Suprapubic skin (tissue), 3 donors: ENCODE measurements around the gene CCNJL.

ENCODE experiments used
- EP300 ChIP-seq: sonication (generic); formaldehyde crosslinking; IDR thresholded peaks from one replicate; pipeline ENCODE4 v1.6.1; 2017; ENCODE audit warnings: antibody characterized with exemption
- POLR2A ChIP-seq, 2 donors: fragments of 450-650 bp; IDR thresholded peaks; one replicate each; pipeline ENCODE4 v1.6.1; 2017; ENCODE audit warnings: antibody characterized with exemption in 2 of 2, mild to moderate bottlenecking in 2 of 2, moderate library complexity in 2 of 2
- TF ChIP-seq, protein P1 (sequence below), 2 donors: fragments of 200-600 bp in 1 of 2; fragments of 450-650 bp in 1 of 2; sonication (generic) in 1 of 2; IDR thresholded peaks; one replicate each; pipeline ENCODE4 v1.5.1; 2016 to 2019; ENCODE audit warnings: antibody characterized with exemption in 2 of 2, mild to moderate bottlenecking in 1 of 2, moderate library complexity in 1 of 2

- no peak for TF ChIP-seq EP300
- TF ChIP-seq POLR2A (IDR thresholded peaks at IDR 0.05): no peak
- TF ChIP-seq, protein P1, sequence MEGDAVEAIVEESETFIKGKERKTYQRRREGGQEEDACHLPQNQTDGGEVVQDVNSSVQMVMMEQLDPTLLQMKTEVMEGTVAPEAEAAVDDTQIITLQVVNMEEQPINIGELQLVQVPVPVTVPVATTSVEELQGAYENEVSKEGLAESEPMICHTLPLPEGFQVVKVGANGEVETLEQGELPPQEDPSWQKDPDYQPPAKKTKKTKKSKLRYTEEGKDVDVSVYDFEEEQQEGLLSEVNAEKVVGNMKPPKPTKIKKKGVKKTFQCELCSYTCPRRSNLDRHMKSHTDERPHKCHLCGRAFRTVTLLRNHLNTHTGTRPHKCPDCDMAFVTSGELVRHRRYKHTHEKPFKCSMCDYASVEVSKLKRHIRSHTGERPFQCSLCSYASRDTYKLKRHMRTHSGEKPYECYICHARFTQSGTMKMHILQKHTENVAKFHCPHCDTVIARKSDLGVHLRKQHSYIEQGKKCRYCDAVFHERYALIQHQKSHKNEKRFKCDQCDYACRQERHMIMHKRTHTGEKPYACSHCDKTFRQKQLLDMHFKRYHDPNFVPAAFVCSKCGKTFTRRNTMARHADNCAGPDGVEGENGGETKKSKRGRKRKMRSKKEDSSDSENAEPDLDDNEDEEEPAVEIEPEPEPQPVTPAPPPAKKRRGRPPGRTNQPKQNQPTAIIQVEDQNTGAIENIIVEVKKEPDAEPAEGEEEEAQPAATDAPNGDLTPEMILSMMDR (IDR thresholded peaks at IDR 0.05): no peak
These were observed 49.0 kb downstream of the CCNJL start for GRCh38 chr5:160263326-160263855.
